SK-N-SH (cell line): ENCODE data around the gene ESPNL.

Source experiments
- GABPA ChIP-seq: IDR thresholded peaks from 2 replicates; pipeline ENCODE4 v1.4.0; 2012; ENCODE audit warnings: low read depth, mild to moderate bottlenecking
- JUND ChIP-seq: IDR thresholded peaks from 2 replicates; pipeline ENCODE4 v1.4.0; 2012
- MEF2A ChIP-seq: IDR thresholded peaks from 2 replicates; pipeline ENCODE4 v1.4.0; 2012; ENCODE audit warnings: low read depth, borderline replicate concordance
- POLR2AphosphoS5 ChIP-seq: IDR thresholded peaks from 2 replicates; pipeline ENCODE4 v1.6.1; 2012; ENCODE audit warnings: low read depth, low read length
- RAD21 ChIP-seq: IDR thresholded peaks from 2 replicates; pipeline ENCODE4 v1.6.1; 2012; ENCODE audit warnings: mild to moderate bottlenecking, low read length
- RFX5 ChIP-seq: IDR thresholded peaks from 2 replicates; pipeline ENCODE4 v1.6.1; 2012; ENCODE audit warnings: mild to moderate bottlenecking, improper control_type of control experiment, low read length
- TAF1 ChIP-seq: IDR thresholded peaks from 2 replicates; pipeline ENCODE4 v1.6.1; 2012; ENCODE audit warnings: low read depth, mild to moderate bottlenecking, low read length, moderate library complexity, borderline replicate concordance
- TF ChIP-seq, protein P1 (sequence below): IDR thresholded peaks from 2 replicates; pipeline ENCODE4 v1.4.0; 2012; ENCODE audit warnings: low read depth, borderline replicate concordance
- TF ChIP-seq, protein P2 (sequence below): fragments of 200-600 bp; sonication (generic); IDR thresholded peaks from 2 replicates; pipeline ENCODE4 v1.6.1; 2017; ENCODE audit warnings: antibody characterized with exemption, mild to moderate bottlenecking, moderate library complexity

DNA sequence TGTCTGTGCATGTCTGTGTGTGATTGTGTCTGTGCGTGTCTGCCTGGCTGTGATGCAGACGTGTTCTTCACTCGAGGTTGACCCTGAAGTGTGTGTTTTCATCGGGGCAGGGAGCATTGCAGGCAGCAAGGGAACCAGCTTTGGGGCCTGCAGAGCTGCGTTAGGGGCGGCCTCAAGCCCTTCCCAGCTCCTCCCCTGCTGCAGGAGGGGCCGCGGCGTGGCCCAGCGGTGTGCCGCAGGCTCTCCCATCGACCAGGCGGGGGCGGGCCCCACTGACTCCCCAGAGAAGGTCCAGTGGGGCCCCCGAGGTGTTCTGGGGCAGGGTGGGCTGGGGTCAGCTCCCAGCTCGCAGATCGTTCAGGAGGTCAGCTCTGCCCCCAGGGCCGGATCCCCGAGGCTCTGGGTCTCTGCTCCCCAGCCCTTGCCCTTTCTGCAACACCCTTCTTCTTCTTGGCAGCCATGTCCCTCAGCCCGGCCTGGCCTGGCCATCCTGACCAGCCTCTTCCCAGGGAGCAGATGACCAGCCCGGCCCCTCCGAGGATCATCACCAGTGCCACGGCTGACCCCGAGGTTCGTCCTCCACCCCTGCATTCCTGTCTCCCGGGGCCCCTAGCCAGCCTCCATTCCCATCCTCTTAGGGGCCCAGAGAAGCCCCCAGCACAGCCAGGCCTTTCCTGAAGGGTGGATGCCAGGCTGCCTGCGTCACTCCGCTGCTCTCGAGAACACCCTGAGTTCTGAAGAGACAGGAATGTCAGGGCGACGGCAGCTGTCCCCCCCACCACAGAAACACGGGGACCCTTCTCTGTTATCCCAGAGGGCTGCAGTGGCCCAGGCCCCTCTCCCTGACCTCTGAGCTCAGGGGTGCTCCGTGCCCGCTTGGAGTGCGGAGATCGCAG, 27.3 kb downstream of the ESPNL start:
- TF ChIP-seq, protein P1, sequence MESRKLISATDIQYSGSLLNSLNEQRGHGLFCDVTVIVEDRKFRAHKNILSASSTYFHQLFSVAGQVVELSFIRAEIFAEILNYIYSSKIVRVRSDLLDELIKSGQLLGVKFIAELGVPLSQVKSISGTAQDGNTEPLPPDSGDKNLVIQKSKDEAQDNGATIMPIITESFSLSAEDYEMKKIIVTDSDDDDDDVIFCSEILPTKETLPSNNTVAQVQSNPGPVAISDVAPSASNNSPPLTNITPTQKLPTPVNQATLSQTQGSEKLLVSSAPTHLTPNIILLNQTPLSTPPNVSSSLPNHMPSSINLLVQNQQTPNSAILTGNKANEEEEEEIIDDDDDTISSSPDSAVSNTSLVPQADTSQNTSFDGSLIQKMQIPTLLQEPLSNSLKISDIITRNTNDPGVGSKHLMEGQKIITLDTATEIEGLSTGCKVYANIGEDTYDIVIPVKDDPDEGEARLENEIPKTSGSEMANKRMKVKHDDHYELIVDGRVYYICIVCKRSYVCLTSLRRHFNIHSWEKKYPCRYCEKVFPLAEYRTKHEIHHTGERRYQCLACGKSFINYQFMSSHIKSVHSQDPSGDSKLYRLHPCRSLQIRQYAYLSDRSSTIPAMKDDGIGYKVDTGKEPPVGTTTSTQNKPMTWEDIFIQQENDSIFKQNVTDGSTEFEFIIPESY, result no peak
- TF ChIP-seq GABPA, result no peak
- TF ChIP-seq, protein P2, sequence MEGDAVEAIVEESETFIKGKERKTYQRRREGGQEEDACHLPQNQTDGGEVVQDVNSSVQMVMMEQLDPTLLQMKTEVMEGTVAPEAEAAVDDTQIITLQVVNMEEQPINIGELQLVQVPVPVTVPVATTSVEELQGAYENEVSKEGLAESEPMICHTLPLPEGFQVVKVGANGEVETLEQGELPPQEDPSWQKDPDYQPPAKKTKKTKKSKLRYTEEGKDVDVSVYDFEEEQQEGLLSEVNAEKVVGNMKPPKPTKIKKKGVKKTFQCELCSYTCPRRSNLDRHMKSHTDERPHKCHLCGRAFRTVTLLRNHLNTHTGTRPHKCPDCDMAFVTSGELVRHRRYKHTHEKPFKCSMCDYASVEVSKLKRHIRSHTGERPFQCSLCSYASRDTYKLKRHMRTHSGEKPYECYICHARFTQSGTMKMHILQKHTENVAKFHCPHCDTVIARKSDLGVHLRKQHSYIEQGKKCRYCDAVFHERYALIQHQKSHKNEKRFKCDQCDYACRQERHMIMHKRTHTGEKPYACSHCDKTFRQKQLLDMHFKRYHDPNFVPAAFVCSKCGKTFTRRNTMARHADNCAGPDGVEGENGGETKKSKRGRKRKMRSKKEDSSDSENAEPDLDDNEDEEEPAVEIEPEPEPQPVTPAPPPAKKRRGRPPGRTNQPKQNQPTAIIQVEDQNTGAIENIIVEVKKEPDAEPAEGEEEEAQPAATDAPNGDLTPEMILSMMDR, result no peak
- no peak for TF ChIP-seq TAF1
- no peak for TF ChIP-seq RFX5
- TF ChIP-seq RAD21, result no peak
- TF ChIP-seq POLR2AphosphoS5, result no peak
- no peak for TF ChIP-seq MEF2A
- no peak for TF ChIP-seq JUND
